GM19193 (cell line): Measurements from ENCODE around the gene TOP2A.

Source experiments
- POLR2A ChIP-seq: IDR thresholded peaks from 4 replicates; pipeline ENCODE4 v1.6.1; 2011; ENCODE audit not compliant: insufficient read depth, insufficient read length; ENCODE audit errors: extremely low read depth

The TOP2A gene

GRCh38 chr17:40348562-40349476 lies 68.9 kb downstream of the TOP2A start:
- no peak for TF ChIP-seq POLR2A

GRCh38 chr17:40348136-40348504 lies 69.6 kb downstream of the TOP2A start:
- TF ChIP-seq POLR2A = no peak

- TF ChIP-seq POLR2A = no peak
These were observed 70.2 kb downstream of the TOP2A start for GRCh38 chr17:40347319-40348135.

GRCh38 chr17:40346765-40347158 lies 70.9 kb downstream of the TOP2A start:
- TF ChIP-seq POLR2A = no peak

- no peak for TF ChIP-seq POLR2A
These were observed 71.5 kb downstream of the TOP2A start for GRCh38 chr17:40345994-40346764.

- peak; percentile 22 for TF ChIP-seq POLR2A
These were observed 72.3 kb downstream of the TOP2A start for GRCh38 chr17:40345161-40345993.

- TF ChIP-seq POLR2A = no peak
These were observed 73.1 kb downstream of the TOP2A start for GRCh38 chr17:40344421-40345160.

- no peak for TF ChIP-seq POLR2A
These were observed 74.2 kb downstream of the TOP2A start for GRCh38 chr17:40343219-40344119.

GRCh38 chr17:40342504-40343218 lies 75.0 kb downstream of the TOP2A start:
- no peak for TF ChIP-seq POLR2A

GRCh38 chr17:40341808-40342503 lies 75.7 kb downstream of the TOP2A start:
- no peak for TF ChIP-seq POLR2A
